ENCODE data around the gene LRCH4. TPM values are rescaled to one million over a fixed set of nuclear protein-coding genes. Genes with fewer than 3 reads are reported as not detected.

The LRCH4 gene
- total and polyA plus RNA-seq, 2 donors from 2014 or later, result 23.2 to 62.9 TPM

- Histone ChIP-seq H3K4me1 (ENCODE audit: control insufficient read depth in 2 of 3, insufficient read depth in 2 of 3, low read depth in 1 of 3, low read length in 3 of 3) (peaks cover 7 to 40% (median 39%) of the 10 kb centered on the region in 3 donors), H3K4me3 (ENCODE audit: low read length in 3 of 3) (peak overlapping the region in 1 of 3 donors; percentile 19), H3K36me3 (ENCODE audit: control insufficient read depth in 2 of 3, insufficient read depth in 3 of 3, low read length in 3 of 3) (peaks cover 0 to 5% (median 0%) of the 10 kb centered on the region in 3 donors), H3K9ac (ENCODE audit: low read length in 3 of 3) (peak overlapping the region in 2 of 3 donors; percentile 1 to 57), H3K9me3 (ENCODE audit: control insufficient read depth in 2 of 3, insufficient read depth in 1 of 3, low read length in 3 of 3) (no peaks in the 10 kb centered on the region), H3K27ac (ENCODE audit: low read depth in 2 of 2, low read length in 2 of 2) (peak overlapping the region; percentile 79 to 92), H3K27me3 (ENCODE audit: control insufficient read depth, insufficient read depth, low read length) (no peaks in the 10 kb centered on the region)
- TF ChIP-seq CTCF (IDR thresholded peaks at IDR 0.05; ENCODE audit: borderline replicate concordance, extremely low read depth, insufficient read depth), result no peak
- FAIRE-seq (no peak), DNase-seq (peak in 1 of 5 donors; percentile 63)
- intact Hi-C loops (cut with DNase I), result no loop called here
Observed at GRCh38 chr7:100546129-100546925, 39.6 kb downstream of the LRCH4 start.

GRCh38 chr7:100545360-100546128 lies 40.4 kb downstream of the LRCH4 start:
- H3K9ac ChIP-seq (ENCODE audit: low read length in 3 of 3), result peak overlapping the region in 1 of 3 donors; percentile 47
- H3K27ac ChIP-seq (ENCODE audit: low read depth in 2 of 2, low read length in 2 of 2), result peak overlapping the region; percentile 79 to 92
- intact Hi-C loops (cut with DNase I), result no loop called here
- no peak for FAIRE-seq
- no peak for TF ChIP-seq CTCF (IDR thresholded peaks at IDR 0.05; ENCODE audit: borderline replicate concordance, extremely low read depth, insufficient read depth)
- H3K27me3 ChIP-seq (ENCODE audit: control insufficient read depth, insufficient read depth, low read length), result no peaks in the 10 kb centered on the region
- H3K9me3 ChIP-seq (ENCODE audit: control insufficient read depth in 2 of 3, insufficient read depth in 1 of 3, low read length in 3 of 3), result no peaks in the 10 kb centered on the region
- no peak overlapping the region for H3K4me3 ChIP-seq (ENCODE audit: low read length in 3 of 3)
- H3K4me1 ChIP-seq (ENCODE audit: control insufficient read depth in 2 of 3, insufficient read depth in 2 of 3, low read depth in 1 of 3, low read length in 3 of 3), result peaks cover 7 to 40% (median 39%) of the 10 kb centered on the region in 3 donors
- H3K36me3 ChIP-seq (ENCODE audit: control insufficient read depth in 2 of 3, insufficient read depth in 3 of 3, low read length in 3 of 3), result peaks cover 0 to 3% (median 0%) of the 10 kb centered on the region in 3 donors
- peak in 4 of 5 donors; percentile 48 to 87 (median 76) for DNase-seq

- Histone ChIP-seq H3K36me3 (ENCODE audit: control insufficient read depth in 2 of 3, insufficient read depth in 3 of 3, low read length in 3 of 3) (no peaks in the 10 kb centered on the region), H3K9me3 (ENCODE audit: control insufficient read depth in 2 of 3, insufficient read depth in 1 of 3, low read length in 3 of 3) (no peaks in the 10 kb centered on the region), H3K27me3 (ENCODE audit: control insufficient read depth, insufficient read depth, low read length) (no peaks in the 10 kb centered on the region), H3K4me1 (ENCODE audit: control insufficient read depth in 2 of 3, insufficient read depth in 2 of 3, low read depth in 1 of 3, low read length in 3 of 3) (peaks cover 7 to 40% (median 39%) of the 10 kb centered on the region in 3 donors), H3K4me3 (ENCODE audit: low read length in 3 of 3) (no peak overlapping the region), H3K9ac (ENCODE audit: low read length in 3 of 3) (peak overlapping the region in 1 of 3 donors; percentile 47), H3K27ac (ENCODE audit: low read depth in 2 of 2, low read length in 2 of 2) (peak overlapping the region; percentile 79 to 92)
- DNase-seq (no peak), FAIRE-seq (no peak)
- intact Hi-C loops (cut with DNase I), result no loop called here
- TF ChIP-seq CTCF (IDR thresholded peaks at IDR 0.05; ENCODE audit: borderline replicate concordance, extremely low read depth, insufficient read depth), result no peak
Observed at GRCh38 chr7:100544967-100545359, 41.0 kb downstream of the LRCH4 start.

Data from kidney (tissue), 14 donors.